ENCODE measurements around the gene KRTAP12-4. TPM values are rescaled to one million over a fixed set of nuclear protein-coding genes. Genes with fewer than 3 reads are reported as not detected.

KRTAP12-4 gene
- total and polyA plus RNA-seq, 9 of the 15 experiments (the other 6 are each of a cell fraction or from before 2014, with no cell fraction given) = not detected

DNA sequence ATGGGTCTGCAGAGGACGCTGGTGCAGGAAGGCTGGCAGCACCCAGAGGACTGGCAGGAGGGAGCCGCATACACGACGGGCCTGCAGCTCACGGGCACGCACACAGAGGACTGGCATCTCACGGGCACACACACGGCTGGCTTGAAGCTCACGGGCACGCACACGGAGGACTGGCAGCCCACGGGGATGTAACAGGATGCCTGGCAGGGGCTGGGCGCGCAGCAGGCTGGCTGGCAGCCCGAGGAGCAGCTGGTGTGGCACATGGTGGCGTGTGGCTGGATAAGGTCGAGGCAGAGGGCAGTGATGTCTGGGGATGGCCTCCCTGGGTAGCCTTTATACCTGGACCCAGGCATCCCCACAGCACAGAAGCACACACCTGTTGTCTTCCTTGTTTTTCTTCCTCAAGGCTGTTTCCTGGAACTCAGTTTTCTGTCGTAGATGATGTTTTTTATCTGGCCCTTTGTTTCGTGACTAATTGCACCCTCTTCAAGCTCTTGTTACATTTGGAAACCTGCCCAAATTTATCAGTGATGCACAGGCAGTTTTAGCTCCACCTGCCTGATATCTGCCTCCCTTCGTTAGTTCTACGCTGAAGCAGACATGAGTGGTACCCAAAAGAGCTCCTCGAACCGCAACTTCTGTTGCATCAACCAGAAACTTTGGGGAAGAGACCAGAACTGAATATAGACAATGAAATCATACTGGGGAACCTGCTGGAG, 27.6 kb upstream of the KRTAP12-4 start, which contains the start of gene KRTAP12-1 (continued):
- TF ChIP-seq, protein P1, sequence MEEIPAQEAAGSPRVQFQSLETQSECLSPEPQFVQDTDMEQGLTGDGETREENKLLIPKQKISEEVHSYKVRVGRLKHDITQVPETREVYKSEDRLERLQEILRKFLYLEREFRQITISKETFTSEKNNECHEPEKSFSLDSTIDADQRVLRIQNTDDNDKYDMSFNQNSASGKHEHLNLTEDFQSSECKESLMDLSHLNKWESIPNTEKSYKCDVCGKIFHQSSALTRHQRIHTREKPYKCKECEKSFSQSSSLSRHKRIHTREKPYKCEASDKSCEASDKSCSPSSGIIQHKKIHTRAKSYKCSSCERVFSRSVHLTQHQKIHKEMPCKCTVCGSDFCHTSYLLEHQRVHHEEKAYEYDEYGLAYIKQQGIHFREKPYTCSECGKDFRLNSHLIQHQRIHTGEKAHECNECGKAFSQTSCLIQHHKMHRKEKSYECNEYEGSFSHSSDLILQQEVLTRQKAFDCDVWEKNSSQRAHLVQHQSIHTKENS (CRISPR knock-in tag; IDR thresholded peaks at IDR 0.05) = no peak
- TF ChIP-seq ZSCAN32 (CRISPR knock-in tag; IDR thresholded peaks at IDR 0.05) = no peak
- peak; percentile 71; the same call in 1 of the 2 replicates for TF ChIP-seq CTBP1 (IDR thresholded peaks at IDR 0.05; ENCODE audit: borderline replicate concordance)
- no peak for TF ChIP-seq ZNF449 (CRISPR knock-in tag; IDR thresholded peaks at IDR 0.05)
- TF ChIP-seq ZNF316 (IDR thresholded peaks at IDR 0.05) = no peak
- no peak for TF ChIP-seq PML (IDR thresholded peaks at IDR 0.05; ENCODE audit: low read length)
- no peak for TF ChIP-seq ARID2 (IDR thresholded peaks at IDR 0.05)
- 0 out of 2 replicates have a peak, but pooled peaks have one; percentile 45 for TF ChIP-seq CBFA2T2 (conservative IDR thresholded peaks at IDR 0.05)
- peak; percentile 83 for TF ChIP-seq NFIC (IDR thresholded peaks at IDR 0.05)
- TF ChIP-seq WHSC1 (IDR thresholded peaks at IDR 0.05; ENCODE audit: low read length) = no peak
- TF ChIP-seq, protein P2, sequence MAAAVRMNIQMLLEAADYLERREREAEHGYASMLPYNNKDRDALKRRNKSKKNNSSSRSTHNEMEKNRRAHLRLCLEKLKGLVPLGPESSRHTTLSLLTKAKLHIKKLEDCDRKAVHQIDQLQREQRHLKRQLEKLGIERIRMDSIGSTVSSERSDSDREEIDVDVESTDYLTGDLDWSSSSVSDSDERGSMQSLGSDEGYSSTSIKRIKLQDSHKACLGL (CRISPR knock-in tag; IDR thresholded peaks at IDR 0.05; ENCODE audit: borderline replicate concordance, poor library complexity, severe bottlenecking) = no peak
- no peak for TF ChIP-seq MEF2A (IDR thresholded peaks at IDR 0.05; ENCODE audit: control insufficient read depth, low read depth, low read length)
- peak; percentile 27; the same call in 1 of the 2 replicates for TF ChIP-seq TCF3 (CRISPR knock-in tag; IDR thresholded peaks at IDR 0.05)
- TF ChIP-seq, protein P3, sequence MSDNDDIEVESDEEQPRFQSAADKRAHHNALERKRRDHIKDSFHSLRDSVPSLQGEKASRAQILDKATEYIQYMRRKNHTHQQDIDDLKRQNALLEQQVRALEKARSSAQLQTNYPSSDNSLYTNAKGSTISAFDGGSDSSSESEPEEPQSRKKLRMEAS (CRISPR knock-in tag; IDR thresholded peaks at IDR 0.05) = no peak
- no peak for TF ChIP-seq ZNF165 (CRISPR knock-in tag; IDR thresholded peaks at IDR 0.05; ENCODE audit: borderline replicate concordance)
- no peak for TF ChIP-seq TRIM28 (IDR thresholded peaks at IDR 0.05)
- no peak for TF ChIP-seq SRF (CRISPR knock-in tag; IDR thresholded peaks at IDR 0.05)
- no peak for TF ChIP-seq DIDO1 (tag; IDR thresholded peaks at IDR 0.05; ENCODE audit: low read depth)
- TF ChIP-seq TAL1 (IDR thresholded peaks at IDR 0.05) = peak; percentile 34; the same call in 1 of the 2 replicates
